ENCODE data around the gene NAV1. TPM values are rescaled to one million over a fixed set of nuclear protein-coding genes. Genes with fewer than 3 reads are reported as not detected.

The NAV1 gene
- total RNA-seq, 1 experiment from 2014 or later = 45.3 TPM

GRCh38 chr1:201566529-201566823 is 27.5 kb downstream of the NAV1 start:
- H3K79me2 ChIP-seq (ENCODE audit: low read depth) = no peaks in the 10 kb centered on the region

GRCh38 chr1:201566933-201567801 is 28.2 kb downstream of the NAV1 start:
- BruUV-seq (replicated peaks) = no TSS peak
- Histone ChIP-seq H3K79me2 (ENCODE audit: low read depth) (no peaks in the 10 kb centered on the region), H3K9me3 (ENCODE audit: insufficient read depth, low read depth) (no peaks in the 10 kb centered on the region), H2AFZ (no peak overlapping the region), H4K20me1 (ENCODE audit: insufficient read depth) (no peaks in the 10 kb centered on the region; the same call in 1 of the 2 replicates), H3K4me3 (no peak overlapping the region), H3K36me3 (ENCODE audit: low read depth) (no peaks in the 10 kb centered on the region), H3K27me3 (ENCODE audit: insufficient read depth, low read depth) (no peaks in the 10 kb centered on the region), H3K4me2 (no peak overlapping the region), H3K9me2 (ENCODE audit: insufficient read depth) (no peaks in the 10 kb centered on the region), H3K4me1 (replicated peaks; ENCODE audit: insufficient read depth) (no peaks in the 10 kb centered on the region), H3K27ac (no peak overlapping the region), H3F3A (ENCODE audit: insufficient read depth, low read depth) (no peaks in the 10 kb centered on the region)
- no peak for DNase-seq
- POLR2A ChIA-PET (ENCODE audit: unreplicated experiment) = interaction anchor here (0.5 kb wide), 1 partner anchor 192 kb away, joined by 9 read pairs; no protein-coding TSS in a partner anchor
- intact Hi-C loops (cut with micrococcal nuclease; ENCODE audit: unreplicated experiment) = no loop called here
- CTCF ChIA-PET = interaction anchor here (0.6 to 0.7 kb wide), 2 partner anchors 148 to 270 kb away, joined by 3 to 5 read pairs; no protein-coding TSS in a partner anchor
- TF ChIP-seq EZH2 (IDR thresholded peaks at IDR 0.05; ENCODE audit: low read depth) (no peak), CTCF (conservative IDR thresholded peaks at IDR 0.05) (no peak)

More at GRCh38 chr1:201566529-201566823, 27.5 kb downstream of the NAV1 start:
- Histone ChIP-seq H3K27ac (no peak overlapping the region), H3K4me1 (replicated peaks; ENCODE audit: insufficient read depth) (no peaks in the 10 kb centered on the region), H3K9me2 (ENCODE audit: insufficient read depth) (no peaks in the 10 kb centered on the region), H3K4me2 (no peak overlapping the region), H3K4me3 (no peak overlapping the region), H3K27me3 (ENCODE audit: insufficient read depth, low read depth) (no peaks in the 10 kb centered on the region), H3K36me3 (ENCODE audit: low read depth) (no peaks in the 10 kb centered on the region), H3F3A (ENCODE audit: insufficient read depth, low read depth) (no peaks in the 10 kb centered on the region), H3K9me3 (ENCODE audit: insufficient read depth, low read depth) (no peaks in the 10 kb centered on the region), H2AFZ (no peak overlapping the region), H4K20me1 (ENCODE audit: insufficient read depth) (no peaks in the 10 kb centered on the region; the same call in 1 of the 2 replicates)
- no peak for DNase-seq
- ChIA-PET CTCF (interaction anchor here (0.6 to 0.7 kb wide), 2 partner anchors 148 to 271 kb away, joined by 3 to 5 read pairs; no protein-coding TSS in a partner anchor), POLR2A (ENCODE audit: unreplicated experiment) (no interaction called here)
- no TSS peak for BruUV-seq (replicated peaks)
- intact Hi-C loops (cut with micrococcal nuclease; ENCODE audit: unreplicated experiment) = no loop called here
- TF ChIP-seq EZH2 (IDR thresholded peaks at IDR 0.05; ENCODE audit: low read depth) (no peak), CTCF (conservative IDR thresholded peaks at IDR 0.05) (no peak)

GRCh38 chr1:201568265-201568664 is 29.3 kb downstream of the NAV1 start:
- DNase-seq = no peak
- no peak overlapping the region for H3K4me3 ChIP-seq
- no peaks in the 10 kb centered on the region for H3F3A ChIP-seq (ENCODE audit: insufficient read depth, low read depth)
- no peaks in the 10 kb centered on the region for H3K27me3 ChIP-seq (ENCODE audit: insufficient read depth, low read depth)
- no peaks in the 10 kb centered on the region for H3K4me1 ChIP-seq (replicated peaks; ENCODE audit: insufficient read depth)
- TF ChIP-seq EZH2 (IDR thresholded peaks at IDR 0.05; ENCODE audit: low read depth) = no peak
- TF ChIP-seq CTCF (conservative IDR thresholded peaks at IDR 0.05) = no peak
- intact Hi-C loops (cut with micrococcal nuclease; ENCODE audit: unreplicated experiment) = no loop called here
- ChIA-PET CTCF (no interaction called here), POLR2A (ENCODE audit: unreplicated experiment) (no interaction called here)
- H4K20me1 ChIP-seq (ENCODE audit: insufficient read depth) = no peaks in the 10 kb centered on the region; the same call in 1 of the 2 replicates
- no peaks in the 10 kb centered on the region for H3K79me2 ChIP-seq (ENCODE audit: low read depth)
- no peak overlapping the region for H2AFZ ChIP-seq
- H3K9me3 ChIP-seq (ENCODE audit: insufficient read depth, low read depth) = no peaks in the 10 kb centered on the region
- no peak overlapping the region for H3K4me2 ChIP-seq
- H3K27ac ChIP-seq = no peak overlapping the region
- no TSS peak for BruUV-seq (replicated peaks)
- H3K36me3 ChIP-seq (ENCODE audit: low read depth) = no peaks in the 10 kb centered on the region
- H3K9me2 ChIP-seq (ENCODE audit: insufficient read depth) = no peaks in the 10 kb centered on the region
